Gastroesophageal sphincter (tissue), 4 donors: Measurements from ENCODE around the gene IL17RC. TPM values are rescaled to one million over a fixed set of nuclear protein-coding genes. Genes with fewer than 3 reads are reported as not detected.

ENCODE experiments used
- ATAC-seq: fragments of 150-250 bp; one replicate; pipeline ENCODE4 v1.9.1; 2016; ENCODE audit warnings: mild to moderate bottlenecking, moderate library complexity
- H3K27ac ChIP-seq, 4 donors: fragments of 200-600 bp; sonication (generic) in 3 of 4; 1 replicate in 3 of 4; 2 replicates in 1 of 4; pipeline ENCODE4 v1.5.1; 2016 to 2019
- H3K27me3 ChIP-seq: fragments of 200-600 bp; sonication (generic); one replicate; pipeline ENCODE4 v1.5.1; 2019
- H3K36me3 ChIP-seq, 2 donors: fragments of 200-600 bp; sonication (generic); one replicate each; pipeline ENCODE4 v1.5.1; 2019; ENCODE audit warnings: control low read depth in 1 of 2
- H3K4me1 ChIP-seq, 3 donors: fragments of 200-600 bp; sonication (generic); 1 replicate in 2 of 3; 2 replicates in 1 of 3; pipeline ENCODE4 v1.5.1; 2016 to 2019; ENCODE audit warnings: control low read depth in 2 of 3
- H3K4me3 ChIP-seq, 2 donors: fragments of 200-600 bp; sonication (generic); one replicate each; pipeline ENCODE4 v1.5.1; 2019; ENCODE audit warnings: mild to moderate bottlenecking in 1 of 2, moderate library complexity in 1 of 2
- H3K9me3 ChIP-seq, 3 donors: fragments of 200-600 bp; sonication (generic); one replicate each; pipeline ENCODE4 v1.5.1; 2017 to 2019; ENCODE audit warnings: control low read depth in 2 of 3
- EP300 ChIP-seq: sonication (generic); formaldehyde crosslinking; IDR thresholded peaks from one replicate; pipeline ENCODE4 v1.6.1; 2017; ENCODE audit warnings: antibody characterized with exemption, mild to moderate bottlenecking
- POLR2A ChIP-seq, 2 donors: fragments of 450-650 bp; IDR thresholded peaks; one replicate each; pipeline ENCODE4 v1.6.1; 2017; ENCODE audit warnings: antibody characterized with exemption in 2 of 2, mild to moderate bottlenecking in 2 of 2, moderate library complexity in 1 of 2
- POLR2AphosphoS5 ChIP-seq: sonication (generic); formaldehyde crosslinking; IDR thresholded peaks from one replicate; pipeline ENCODE4 v1.6.1; 2017; ENCODE audit warnings: antibody characterized with exemption
- WGBS, 2 donors: methylation state at CpG; one replicate each; pipeline ENCODE4 v1.1.5; 2018; ENCODE audit warnings: low coverage in 1 of 2; 5-methylcytosine and 5-hydroxymethylcytosine counted together
- total RNA-seq, 4 donors: library from RNA; depleted of rRNA; stranded (reverse); fragments of >200 nt; gene quantifications; one replicate each; pipeline ENCODE4 v1.1.0, GENCODE V29; 2016
- TF ChIP-seq, protein P1 (sequence below), 4 experiments: fragments of 200-600 bp in 2 of 4; fragments of 450-650 bp in 2 of 4; sonication (generic) in 1 of 4; IDR thresholded peaks; one replicate each; pipeline ENCODE4 v1.5.1; 2017 to 2019; ENCODE audit warnings: antibody characterized with exemption in 4 of 4, mild to moderate bottlenecking in 2 of 4, moderate library complexity in 2 of 4

The IL17RC gene
- total RNA-seq, 4 donors from 2014 or later: 31.0 to 64.0 (median 52.8) TPM

DNA sequence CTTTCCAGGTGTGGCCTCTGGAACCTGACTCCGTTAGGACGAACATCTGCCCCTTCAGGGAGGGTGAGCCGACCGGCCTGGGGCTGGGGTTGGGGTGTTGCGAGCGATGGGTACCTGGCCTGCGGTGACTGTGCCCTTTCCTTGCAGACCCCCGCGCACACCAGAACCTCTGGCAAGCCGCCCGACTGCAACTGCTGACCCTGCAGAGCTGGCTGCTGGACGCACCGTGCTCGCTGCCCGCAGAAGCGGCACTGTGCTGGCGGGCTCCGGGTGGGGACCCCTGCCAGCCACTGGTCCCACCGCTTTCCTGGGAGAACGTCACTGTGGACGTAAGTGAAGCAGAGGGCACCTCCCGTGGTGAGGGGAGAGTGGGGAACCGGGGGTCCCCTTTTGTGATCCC, 11.3 kb downstream of the IL17RC start:
- Histone ChIP-seq H3K27me3 (no peaks in the 10 kb centered on the region), H3K4me3 (no peak overlapping the region), H3K4me1 (peaks cover 0 to 14% (median 6%) of the 10 kb centered on the region in 3 donors), H3K27ac (no peak overlapping the region), H3K36me3 (peaks cover 0 to 78% of the 10 kb centered on the region in 2 donors), H3K9me3 (no peaks in the 10 kb centered on the region)
- TF ChIP-seq EP300 (no peak), POLR2A (IDR thresholded peaks at IDR 0.05) (no peak), POLR2AphosphoS5 (no peak)
- TF ChIP-seq, protein P1, sequence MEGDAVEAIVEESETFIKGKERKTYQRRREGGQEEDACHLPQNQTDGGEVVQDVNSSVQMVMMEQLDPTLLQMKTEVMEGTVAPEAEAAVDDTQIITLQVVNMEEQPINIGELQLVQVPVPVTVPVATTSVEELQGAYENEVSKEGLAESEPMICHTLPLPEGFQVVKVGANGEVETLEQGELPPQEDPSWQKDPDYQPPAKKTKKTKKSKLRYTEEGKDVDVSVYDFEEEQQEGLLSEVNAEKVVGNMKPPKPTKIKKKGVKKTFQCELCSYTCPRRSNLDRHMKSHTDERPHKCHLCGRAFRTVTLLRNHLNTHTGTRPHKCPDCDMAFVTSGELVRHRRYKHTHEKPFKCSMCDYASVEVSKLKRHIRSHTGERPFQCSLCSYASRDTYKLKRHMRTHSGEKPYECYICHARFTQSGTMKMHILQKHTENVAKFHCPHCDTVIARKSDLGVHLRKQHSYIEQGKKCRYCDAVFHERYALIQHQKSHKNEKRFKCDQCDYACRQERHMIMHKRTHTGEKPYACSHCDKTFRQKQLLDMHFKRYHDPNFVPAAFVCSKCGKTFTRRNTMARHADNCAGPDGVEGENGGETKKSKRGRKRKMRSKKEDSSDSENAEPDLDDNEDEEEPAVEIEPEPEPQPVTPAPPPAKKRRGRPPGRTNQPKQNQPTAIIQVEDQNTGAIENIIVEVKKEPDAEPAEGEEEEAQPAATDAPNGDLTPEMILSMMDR (IDR thresholded peaks at IDR 0.05): no peak
- no CpG with 5 or more reads among the region's 23 CpGs for WGBS, 2 donors
- ATAC-seq: no peak

DNA sequence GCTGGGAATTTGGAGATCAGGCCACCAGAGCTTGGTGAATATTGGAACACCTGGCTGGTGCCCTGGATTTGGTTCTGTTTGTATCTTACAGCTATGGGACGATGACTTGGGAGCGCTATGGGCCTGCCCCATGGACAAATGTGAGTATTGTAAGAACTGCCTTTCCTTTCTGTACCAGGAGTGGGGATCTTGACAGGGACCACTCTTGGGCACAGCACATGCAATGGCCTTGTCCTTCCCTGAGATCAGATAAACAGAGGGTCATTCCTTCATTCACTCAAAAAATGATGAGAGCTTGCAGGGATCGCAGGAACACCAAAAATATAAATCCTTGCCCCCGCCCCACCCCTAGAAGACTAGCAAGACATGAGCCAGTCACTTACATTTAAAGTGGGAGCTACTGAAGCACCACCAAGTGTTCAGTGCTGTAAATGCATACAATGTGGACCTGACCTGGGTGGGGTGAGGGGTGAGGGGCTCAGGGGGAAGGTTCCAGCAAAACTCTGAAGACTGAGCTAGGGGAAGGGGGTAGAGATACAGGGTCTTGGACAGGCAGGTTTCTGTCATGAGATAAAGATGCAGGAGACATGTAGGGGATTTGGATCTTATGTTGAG, 14.0 kb downstream of the IL17RC start:
- 80 to 100% methylated on average over 1 to 2 of the region's 4 CpGs for WGBS, 2 donors
- H3K36me3 ChIP-seq: peaks cover 0 to 54% of the 10 kb centered on the region in 2 donors
- H3K27ac ChIP-seq: no peak overlapping the region
- no peaks in the 10 kb centered on the region for H3K27me3 ChIP-seq
- H3K9me3 ChIP-seq: no peaks in the 10 kb centered on the region
- TF ChIP-seq EP300 (no peak), POLR2A (IDR thresholded peaks at IDR 0.05) (no peak), POLR2AphosphoS5 (no peak)
- TF ChIP-seq, protein P1 (IDR thresholded peaks at IDR 0.05): no peak
- H3K4me3 ChIP-seq: no peak overlapping the region
- peaks cover 0 to 35% (median 21%) of the 10 kb centered on the region in 3 donors for H3K4me1 ChIP-seq
- no peak for ATAC-seq

DNA sequence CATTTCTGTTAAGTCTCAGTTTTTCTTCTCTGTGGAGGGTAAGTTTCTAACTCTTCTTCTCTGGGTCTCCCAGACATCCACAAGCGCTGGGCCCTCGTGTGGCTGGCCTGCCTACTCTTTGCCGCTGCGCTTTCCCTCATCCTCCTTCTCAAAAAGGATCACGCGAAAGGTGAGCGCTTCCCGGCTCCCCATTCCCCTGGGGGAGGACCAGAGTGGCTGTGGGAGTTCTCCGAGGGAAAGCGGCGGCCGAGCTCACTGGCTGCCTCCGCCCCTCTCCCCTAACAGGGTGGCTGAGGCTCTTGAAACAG, 15.6 kb downstream of the IL17RC start:
- Histone ChIP-seq H3K27me3 (no peaks in the 10 kb centered on the region), H3K9me3 (no peaks in the 10 kb centered on the region), H3K4me3 (peak overlapping the region; percentile 46 to 79), H3K36me3 (peaks cover 0 to 55% of the 10 kb centered on the region in 2 donors), H3K27ac (peak overlapping the region; percentile 71 to 97 (median 94)), H3K4me1 (peaks cover 0 to 39% (median 24%) of the 10 kb centered on the region in 3 donors)
- WGBS, 2 donors: no CpG with 5 or more reads among the region's 13 CpGs
- no peak for TF ChIP-seq POLR2AphosphoS5
- TF ChIP-seq POLR2A (IDR thresholded peaks at IDR 0.05): no peak
- TF ChIP-seq, protein P1 (IDR thresholded peaks at IDR 0.05): no peak
- TF ChIP-seq EP300: no peak
- no peak for ATAC-seq

DNA sequence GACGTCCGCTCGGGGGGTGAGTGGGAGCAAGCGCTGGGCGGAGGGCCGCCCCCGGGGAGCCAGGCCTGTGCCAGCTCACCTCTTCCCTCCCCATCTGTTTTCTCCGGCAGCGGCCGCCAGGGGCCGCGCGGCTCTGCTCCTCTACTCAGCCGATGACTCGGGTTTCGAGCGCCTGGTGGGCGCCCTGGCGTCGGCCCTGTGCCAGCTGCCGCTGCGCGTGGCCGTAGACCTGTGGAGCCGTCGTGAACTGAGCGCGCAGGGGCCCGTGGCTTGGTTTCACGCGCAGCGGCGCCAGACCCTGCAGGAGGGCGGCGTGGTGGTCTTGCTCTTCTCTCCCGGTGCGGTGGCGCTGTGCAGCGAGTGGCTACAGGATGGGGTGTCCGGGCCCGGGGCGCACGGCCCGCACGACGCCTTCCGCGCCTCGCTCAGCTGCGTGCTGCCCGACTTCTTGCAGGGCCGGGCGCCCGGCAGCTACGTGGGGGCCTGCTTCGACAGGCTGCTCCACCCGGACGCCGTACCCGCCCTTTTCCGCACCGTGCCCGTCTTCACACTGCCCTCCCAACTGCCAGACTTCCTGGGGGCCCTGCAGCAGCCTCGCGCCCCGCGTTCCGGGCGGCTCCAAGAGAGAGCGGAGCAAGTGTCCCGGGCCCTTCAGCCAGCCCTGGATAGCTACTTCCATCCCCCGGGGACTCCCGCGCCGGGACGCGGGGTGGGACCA, 16.1 kb downstream of the IL17RC start:
- Histone ChIP-seq H3K4me1 (peaks cover 0 to 39% (median 24%) of the 10 kb centered on the region in 3 donors), H3K36me3 (peaks cover 0 to 55% of the 10 kb centered on the region in 2 donors), H3K27ac (peak overlapping the region; percentile 71 to 97 (median 94)), H3K9me3 (no peaks in the 10 kb centered on the region), H3K27me3 (no peaks in the 10 kb centered on the region), H3K4me3 (peak overlapping the region; percentile 46 to 79)
- TF ChIP-seq POLR2AphosphoS5 (peak; percentile 36), EP300 (no peak), POLR2A (IDR thresholded peaks at IDR 0.05) (no peak)
- TF ChIP-seq, protein P1 (IDR thresholded peaks at IDR 0.05): peak; percentile 71 to 90 (median 88)
- no CpG with 5 or more reads among the region's 77 CpGs for WGBS, 2 donors
- peak; percentile 79 for ATAC-seq
